Keratinocyte (primary cell): ENCODE data around the gene EBF4. TPM values are rescaled to one million over a fixed set of nuclear protein-coding genes. Genes with fewer than 3 reads are reported as not detected.
"Not testable (repeated sequence)": the region's sequence is repeated elsewhere in the genome, so short reads cannot be mapped to it uniquely, and the experiment has no call there.

Experiments used
- DNase-seq: peaks from one replicate; pipeline ENCODE4 v3.0.0-alpha.2; 2011; ENCODE audit warnings: low read depth, missing footprints, low spot score
- FAIRE-seq: peaks from 2 replicates; lab custom pipeline; 2011; peaks lifted over from hg19 to GRCh38; lab: Jason Lieb, UNC
- H2AFZ ChIP-seq: 2 replicates; pipeline ENCODE4 v1.6.0; 2012; ENCODE audit warnings: low read length, control low read depth, inconsistent platforms; ENCODE audit not compliant: control insufficient read depth
- H3K27ac ChIP-seq: 2 replicates; pipeline ENCODE4 v1.5.1; 2011; ENCODE audit warnings: low read length; ENCODE audit not compliant: control insufficient read depth, insufficient read depth
- H3K27me3 ChIP-seq: 3 replicates; pipeline ENCODE4 v1.6.0; 2011; ENCODE audit warnings: low read length; ENCODE audit not compliant: control insufficient read depth, insufficient read depth; ENCODE audit errors: extremely low read depth
- H3K36me3 ChIP-seq, 2 experiments: 2 replicates in 1 of 2; 3 replicates in 1 of 2; pipeline ENCODE4 v1.5.1; 2011; ENCODE audit warnings: low read length in 2 of 2, mild to moderate bottlenecking in 1 of 2; ENCODE audit not compliant: control insufficient read depth in 2 of 2, insufficient read depth in 2 of 2; ENCODE audit errors: extremely low read depth in 1 of 2
- H3K4me1 ChIP-seq: 3 replicates; pipeline ENCODE4 v1.5.1; 2011; ENCODE audit warnings: low read length; ENCODE audit not compliant: control insufficient read depth, insufficient read depth; ENCODE audit errors: extremely low read depth
- H3K4me2 ChIP-seq: 3 replicates; pipeline ENCODE4 v1.6.0; 2011; ENCODE audit warnings: low read depth, low read length; ENCODE audit not compliant: control insufficient read depth, insufficient read depth; ENCODE audit errors: extremely low read depth
- H3K4me3 ChIP-seq, 3 experiments: fragments of 200-600 bp in 1 of 3; sonication (generic) in 1 of 3; 2 replicates in 2 of 3; 3 replicates in 1 of 3; pipeline ENCODE4 v1.5.1; 2011 to 2016; ENCODE audit warnings: low read length in 3 of 3, mild to moderate bottlenecking in 3 of 3, control low read depth in 2 of 3, inconsistent platforms in 1 of 3, low read depth in 1 of 3, mixed read lengths in 1 of 3, mixed run types in 1 of 3, moderate library complexity in 1 of 3; ENCODE audit not compliant: control insufficient read depth in 2 of 3, insufficient read depth in 2 of 3; ENCODE audit errors: extremely low read depth in 1 of 3
- H3K79me2 ChIP-seq: 2 replicates; pipeline ENCODE4 v1.6.0; 2012; ENCODE audit warnings: low read length; ENCODE audit not compliant: control insufficient read depth, insufficient read depth
- H3K9ac ChIP-seq: 3 replicates; pipeline ENCODE4 v1.6.0; 2011; ENCODE audit warnings: low read length; ENCODE audit not compliant: control insufficient read depth, insufficient read depth; ENCODE audit errors: extremely low read depth
- H3K9me1 ChIP-seq: 3 replicates; pipeline ENCODE4 v1.6.0; 2011; ENCODE audit warnings: low read length; ENCODE audit not compliant: control insufficient read depth, insufficient read depth; ENCODE audit errors: extremely low read depth
- H3K9me3 ChIP-seq: 2 replicates; pipeline ENCODE4 v1.5.1; 2012; ENCODE audit warnings: low read depth, low read length; ENCODE audit not compliant: control insufficient read depth
- H4K20me1 ChIP-seq: 3 replicates; pipeline ENCODE4 v1.6.0; 2011; ENCODE audit warnings: low read length; ENCODE audit not compliant: control insufficient read depth, insufficient read depth; ENCODE audit errors: extremely low read depth
- EZH2 ChIP-seq: IDR thresholded peaks from one replicate; pipeline ENCODE4 v1.6.1; 2012; ENCODE audit warnings: inconsistent platforms, mild to moderate bottlenecking, low read length, moderate library complexity
- dilution Hi-C: fragments of 300-500 bp; cut with MboI; formaldehyde crosslinking; loops from one replicate; pipeline ENCODE4 v1.7.0; 2020; ENCODE audit warnings: low sequenced_read_pairs; ENCODE audit not compliant: extremely low pct_ligation_motif_present
- polyA plus RNA-seq, 5 experiments: library from polyadenylated mRNA; depleted of rRNA in 3 of 5; stranded (reverse) in 3 of 5; stranded (forward) in 1 of 5; unstranded in 1 of 5; fragments of >200 nt; gene quantifications; 1 replicate in 1 of 5; 2 replicates in 3 of 5; 3 replicates in 1 of 5; pipeline versions ENCODE4 v1.2.1 to v1.2.3, GENCODE V29; 2011 to 2012; ENCODE audit warnings: missing spikeins in 2 of 5, low read depth in 1 of 5, low replicate concordance in 1 of 5
- TF ChIP-seq, protein P1 (sequence below), 3 experiments: IDR thresholded peaks in 1 of 3; conservative IDR thresholded peaks in 1 of 3; optimal IDR thresholded peaks in 1 of 3; 2 replicates in 2 of 3; 3 replicates in 1 of 3; pipeline versions ENCODE3 to v1.5.1; 2011; ENCODE audit warnings: low read length in 3 of 3, mild to moderate bottlenecking in 3 of 3, moderate library complexity in 2 of 3, control low read depth in 1 of 3, inconsistent platforms in 1 of 3; ENCODE audit not compliant: insufficient read depth in 2 of 3; ENCODE audit errors: extremely low read depth in 1 of 3

EBF4 gene
- polyA plus RNA-seq, 1 donor (not counting 4 experiments of a cell fraction or from before 2014, with no cell fraction given) = not detected

GRCh38 chr20:2680046-2680445, 12.5 kb upstream of the EBF4 start:
- no peak for TF ChIP-seq EZH2
- TF ChIP-seq, protein P1, sequence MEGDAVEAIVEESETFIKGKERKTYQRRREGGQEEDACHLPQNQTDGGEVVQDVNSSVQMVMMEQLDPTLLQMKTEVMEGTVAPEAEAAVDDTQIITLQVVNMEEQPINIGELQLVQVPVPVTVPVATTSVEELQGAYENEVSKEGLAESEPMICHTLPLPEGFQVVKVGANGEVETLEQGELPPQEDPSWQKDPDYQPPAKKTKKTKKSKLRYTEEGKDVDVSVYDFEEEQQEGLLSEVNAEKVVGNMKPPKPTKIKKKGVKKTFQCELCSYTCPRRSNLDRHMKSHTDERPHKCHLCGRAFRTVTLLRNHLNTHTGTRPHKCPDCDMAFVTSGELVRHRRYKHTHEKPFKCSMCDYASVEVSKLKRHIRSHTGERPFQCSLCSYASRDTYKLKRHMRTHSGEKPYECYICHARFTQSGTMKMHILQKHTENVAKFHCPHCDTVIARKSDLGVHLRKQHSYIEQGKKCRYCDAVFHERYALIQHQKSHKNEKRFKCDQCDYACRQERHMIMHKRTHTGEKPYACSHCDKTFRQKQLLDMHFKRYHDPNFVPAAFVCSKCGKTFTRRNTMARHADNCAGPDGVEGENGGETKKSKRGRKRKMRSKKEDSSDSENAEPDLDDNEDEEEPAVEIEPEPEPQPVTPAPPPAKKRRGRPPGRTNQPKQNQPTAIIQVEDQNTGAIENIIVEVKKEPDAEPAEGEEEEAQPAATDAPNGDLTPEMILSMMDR (optimal IDR thresholded peaks at IDR 0.05 in 1 of 3, IDR thresholded peaks at IDR 0.05 in 1 of 3, conservative IDR thresholded peaks at IDR 0.05 in 1 of 3; ENCODE audit: extremely low read depth in 1 of 3, insufficient read depth in 2 of 3, low read length in 3 of 3) = no peak
- dilution Hi-C loops = no loop called here
- DNase-seq = no peak

DNA sequence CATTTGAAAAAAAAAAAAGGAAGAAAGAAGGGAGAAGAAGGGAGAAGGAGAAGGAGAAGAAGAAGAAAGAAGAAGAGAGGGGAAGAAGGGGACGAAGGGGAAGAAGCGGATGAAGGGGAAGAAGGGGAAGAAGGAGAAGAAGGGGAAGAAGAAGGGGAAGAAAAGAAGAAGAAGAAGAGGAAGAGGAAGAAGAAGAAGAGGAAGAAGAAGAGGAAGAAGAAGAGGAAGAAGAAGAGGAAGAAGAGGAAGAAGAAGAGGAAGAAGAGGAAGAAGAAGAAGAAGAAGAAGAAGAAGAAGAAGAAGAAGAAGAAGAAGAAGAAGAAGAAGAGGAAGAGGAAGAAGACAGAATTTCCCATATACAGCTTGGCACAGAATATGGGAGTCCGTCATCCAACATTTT, 10.5 kb upstream of the EBF4 start:
- dilution Hi-C loops, H3K4me3 ChIP-seq, H3K79me2 ChIP-seq, H3K4me1 ChIP-seq, FAIRE-seq, H4K20me1 ChIP-seq, H3K4me2 ChIP-seq, H3K9me3 ChIP-seq, H3K36me3 ChIP-seq, H3K27ac ChIP-seq, DNase-seq, H2AFZ ChIP-seq, H3K27me3 ChIP-seq, H3K9me1 ChIP-seq, H3K9ac ChIP-seq: not testable (repeated sequence)

More at GRCh38 chr20:2680046-2680445, 12.5 kb upstream of the EBF4 start:
- Histone ChIP-seq H3K4me3 (no peak overlapping the region), H4K20me1 (no peaks in the 10 kb centered on the region), H3K9me3 (no peaks in the 10 kb centered on the region), H3K27ac (no peak overlapping the region), H3K4me2 (no peak overlapping the region), H3K36me3 (no peaks in the 10 kb centered on the region), H3K4me1 (no peaks in the 10 kb centered on the region), H3K9me1 (no peaks in the 10 kb centered on the region), H3K9ac (no peak overlapping the region), H3K27me3 (peaks cover 4% of the 10 kb centered on the region), H2AFZ (no peak overlapping the region), H3K79me2 (no peaks in the 10 kb centered on the region)
- no peak for FAIRE-seq

DNA sequence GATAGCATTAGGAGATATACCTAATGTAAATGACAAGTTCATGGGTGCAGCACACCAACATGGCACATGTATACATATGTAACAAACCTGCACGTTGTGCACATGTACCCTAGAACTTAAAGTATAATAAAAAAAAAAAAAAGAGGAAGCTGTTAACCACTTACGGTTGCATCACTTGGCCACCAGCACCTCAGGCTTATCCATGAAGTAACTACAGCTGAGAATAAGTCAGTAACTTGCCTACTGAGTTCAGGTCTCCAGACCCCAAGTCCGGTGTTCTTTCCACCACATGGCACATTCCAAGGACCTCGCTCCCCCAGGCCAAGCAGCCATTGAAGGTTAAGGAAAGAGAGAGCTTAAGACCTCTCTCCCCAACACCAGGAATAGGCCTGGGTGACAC, 7.8 kb upstream of the EBF4 start:
- H3K9me3 ChIP-seq, DNase-seq, dilution Hi-C loops, H3K79me2 ChIP-seq, H3K36me3 ChIP-seq, H2AFZ ChIP-seq, H3K4me3 ChIP-seq, H3K9me1 ChIP-seq, H3K27ac ChIP-seq, H3K9ac ChIP-seq, H4K20me1 ChIP-seq, H3K4me1 ChIP-seq, H3K4me2 ChIP-seq, FAIRE-seq: not testable (repeated sequence)
- peaks cover 12% of the 10 kb centered on the region for H3K27me3 ChIP-seq
